ENCODE measurements around the gene CNTLN. TPM values are rescaled to one million over a fixed set of nuclear protein-coding genes. Genes with fewer than 3 reads are reported as not detected.

Gene CNTLN
- total and polyA plus RNA-seq, 2 of the 13 experiments (the other 11 are each of a cell fraction or from before 2014, with no cell fraction given), result 1.5 to 5.7 TPM

DNA sequence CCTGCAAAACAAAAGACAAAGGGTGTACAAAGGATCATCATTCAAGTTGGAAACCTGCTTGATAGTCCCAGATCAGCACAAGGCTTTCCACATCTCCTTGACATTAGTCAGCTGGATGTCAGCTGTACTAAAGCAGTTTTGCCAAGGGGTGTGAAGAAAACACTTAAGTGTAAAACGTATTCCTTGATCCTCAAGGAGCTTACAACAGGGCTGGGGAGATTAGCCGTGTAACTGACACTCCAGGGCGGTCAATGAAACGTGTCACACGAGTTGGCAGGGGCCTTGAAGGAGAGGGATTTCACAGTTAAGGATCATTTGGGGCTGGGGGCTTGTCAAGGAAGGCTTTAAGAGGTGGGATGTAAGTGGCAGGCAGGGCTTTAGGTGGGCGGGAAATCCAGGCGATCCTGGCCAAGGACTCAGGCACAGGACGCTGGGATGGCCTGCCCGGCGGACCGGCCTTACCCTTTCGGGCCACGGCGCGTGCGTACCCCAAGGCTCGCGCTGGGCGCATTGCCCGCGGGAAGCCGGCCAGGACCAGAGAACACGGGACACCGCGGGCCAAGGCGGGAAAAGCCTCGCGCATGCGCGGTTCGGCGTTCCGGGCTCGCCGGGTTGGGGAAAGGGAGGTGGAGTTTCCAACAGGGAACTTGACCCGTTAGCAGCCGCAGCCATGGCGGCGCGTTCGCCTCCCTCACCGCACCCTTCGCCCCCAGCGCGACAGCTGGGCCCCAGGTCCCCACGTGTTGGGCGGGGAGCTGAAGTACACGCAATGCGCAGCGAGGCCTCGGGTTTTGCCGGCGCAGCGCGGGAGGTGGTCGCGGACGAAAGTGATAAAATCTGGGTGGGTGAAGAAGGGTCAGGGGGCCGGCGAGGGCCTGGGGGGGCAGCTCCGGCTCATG, at the start of gene CNTLN (continued):
- TF ChIP-seq MIER3 (CRISPR knock-in tag; IDR thresholded peaks at IDR 0.05; ENCODE audit: borderline replicate concordance) (no peak), MED1 (CRISPR knock-in tag; IDR thresholded peaks at IDR 0.05) (no peak; the same call in 1 of the 2 replicates), SKI (IDR thresholded peaks at IDR 0.05; ENCODE audit: partially characterized antibody) (no peak), POLR2A (IDR thresholded peaks at IDR 0.05; ENCODE audit: insufficient read depth in 1 of 2, low read depth in 2 of 2, low read length in 2 of 2) (peak; percentile 76 to 85), TBX2 (CRISPR knock-in tag; IDR thresholded peaks at IDR 0.05; ENCODE audit: borderline replicate concordance) (peak; percentile 60; the same call in 1 of the 2 replicates), RXRA (CRISPR knock-in tag; IDR thresholded peaks at IDR 0.05) (0 out of 2 replicates have a peak, but pooled peaks have one; percentile 13), EHMT2 (IDR thresholded peaks at IDR 0.05; ENCODE audit: borderline replicate concordance, low read depth, low read length) (no peak)
- TF ChIP-seq, protein P1, sequence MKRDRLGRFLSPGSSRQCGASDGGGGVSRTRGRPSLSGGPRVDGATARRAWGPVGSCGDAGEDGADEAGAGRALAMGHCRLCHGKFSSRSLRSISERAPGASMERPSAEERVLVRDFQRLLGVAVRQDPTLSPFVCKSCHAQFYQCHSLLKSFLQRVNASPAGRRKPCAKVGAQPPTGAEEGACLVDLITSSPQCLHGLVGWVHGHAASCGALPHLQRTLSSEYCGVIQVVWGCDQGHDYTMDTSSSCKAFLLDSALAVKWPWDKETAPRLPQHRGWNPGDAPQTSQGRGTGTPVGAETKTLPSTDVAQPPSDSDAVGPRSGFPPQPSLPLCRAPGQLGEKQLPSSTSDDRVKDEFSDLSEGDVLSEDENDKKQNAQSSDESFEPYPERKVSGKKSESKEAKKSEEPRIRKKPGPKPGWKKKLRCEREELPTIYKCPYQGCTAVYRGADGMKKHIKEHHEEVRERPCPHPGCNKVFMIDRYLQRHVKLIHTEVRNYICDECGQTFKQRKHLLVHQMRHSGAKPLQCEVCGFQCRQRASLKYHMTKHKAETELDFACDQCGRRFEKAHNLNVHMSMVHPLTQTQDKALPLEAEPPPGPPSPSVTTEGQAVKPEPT (CRISPR knock-in tag; IDR thresholded peaks at IDR 0.05; ENCODE audit: low read depth), result 0 out of 2 replicates have a peak, but pooled peaks have one; percentile 50
- TF ChIP-seq, protein P2, sequence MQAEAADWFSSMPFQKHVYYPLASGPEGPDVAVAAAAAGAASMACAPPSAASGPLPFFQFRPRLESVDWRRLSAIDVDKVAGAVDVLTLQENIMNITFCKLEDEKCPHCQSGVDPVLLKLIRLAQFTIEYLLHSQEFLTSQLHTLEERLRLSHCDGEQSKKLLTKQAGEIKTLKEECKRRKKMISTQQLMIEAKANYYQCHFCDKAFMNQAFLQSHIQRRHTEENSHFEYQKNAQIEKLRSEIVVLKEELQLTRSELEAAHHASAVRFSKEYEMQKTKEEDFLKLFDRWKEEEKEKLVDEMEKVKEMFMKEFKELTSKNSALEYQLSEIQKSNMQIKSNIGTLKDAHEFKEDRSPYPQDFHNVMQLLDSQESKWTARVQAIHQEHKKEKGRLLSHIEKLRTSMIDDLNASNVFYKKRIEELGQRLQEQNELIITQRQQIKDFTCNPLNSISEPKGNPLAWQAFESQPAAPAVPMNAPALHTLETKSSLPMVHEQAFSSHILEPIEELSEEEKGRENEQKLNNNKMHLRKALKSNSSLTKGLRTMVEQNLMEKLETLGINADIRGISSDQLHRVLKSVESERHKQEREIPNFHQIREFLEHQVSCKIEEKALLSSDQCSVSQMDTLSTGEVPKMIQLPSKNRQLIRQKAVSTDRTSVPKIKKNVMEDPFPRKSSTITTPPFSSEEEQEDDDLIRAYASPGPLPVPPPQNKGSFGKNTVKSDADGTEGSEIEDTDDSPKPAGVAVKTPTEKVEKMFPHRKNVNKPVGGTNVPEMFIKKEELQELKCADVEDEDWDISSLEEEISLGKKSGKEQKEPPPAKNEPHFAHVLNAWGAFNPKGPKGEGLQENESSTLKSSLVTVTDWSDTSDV (CRISPR knock-in tag; IDR thresholded peaks at IDR 0.05), result no peak; the same call in 1 of the 2 replicates
- TF ChIP-seq, protein P3, sequence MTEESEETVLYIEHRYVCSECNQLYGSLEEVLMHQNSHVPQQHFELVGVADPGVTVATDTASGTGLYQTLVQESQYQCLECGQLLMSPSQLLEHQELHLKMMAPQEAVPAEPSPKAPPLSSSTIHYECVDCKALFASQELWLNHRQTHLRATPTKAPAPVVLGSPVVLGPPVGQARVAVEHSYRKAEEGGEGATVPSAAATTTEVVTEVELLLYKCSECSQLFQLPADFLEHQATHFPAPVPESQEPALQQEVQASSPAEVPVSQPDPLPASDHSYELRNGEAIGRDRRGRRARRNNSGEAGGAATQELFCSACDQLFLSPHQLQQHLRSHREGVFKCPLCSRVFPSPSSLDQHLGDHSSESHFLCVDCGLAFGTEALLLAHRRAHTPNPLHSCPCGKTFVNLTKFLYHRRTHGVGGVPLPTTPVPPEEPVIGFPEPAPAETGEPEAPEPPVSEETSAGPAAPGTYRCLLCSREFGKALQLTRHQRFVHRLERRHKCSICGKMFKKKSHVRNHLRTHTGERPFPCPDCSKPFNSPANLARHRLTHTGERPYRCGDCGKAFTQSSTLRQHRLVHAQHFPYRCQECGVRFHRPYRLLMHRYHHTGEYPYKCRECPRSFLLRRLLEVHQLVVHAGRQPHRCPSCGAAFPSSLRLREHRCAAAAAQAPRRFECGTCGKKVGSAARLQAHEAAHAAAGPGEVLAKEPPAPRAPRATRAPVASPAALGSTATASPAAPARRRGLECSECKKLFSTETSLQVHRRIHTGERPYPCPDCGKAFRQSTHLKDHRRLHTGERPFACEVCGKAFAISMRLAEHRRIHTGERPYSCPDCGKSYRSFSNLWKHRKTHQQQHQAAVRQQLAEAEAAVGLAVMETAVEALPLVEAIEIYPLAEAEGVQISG (CRISPR knock-in tag; IDR thresholded peaks at IDR 0.05), result peak; percentile 37
- TF ChIP-seq, protein P4, sequence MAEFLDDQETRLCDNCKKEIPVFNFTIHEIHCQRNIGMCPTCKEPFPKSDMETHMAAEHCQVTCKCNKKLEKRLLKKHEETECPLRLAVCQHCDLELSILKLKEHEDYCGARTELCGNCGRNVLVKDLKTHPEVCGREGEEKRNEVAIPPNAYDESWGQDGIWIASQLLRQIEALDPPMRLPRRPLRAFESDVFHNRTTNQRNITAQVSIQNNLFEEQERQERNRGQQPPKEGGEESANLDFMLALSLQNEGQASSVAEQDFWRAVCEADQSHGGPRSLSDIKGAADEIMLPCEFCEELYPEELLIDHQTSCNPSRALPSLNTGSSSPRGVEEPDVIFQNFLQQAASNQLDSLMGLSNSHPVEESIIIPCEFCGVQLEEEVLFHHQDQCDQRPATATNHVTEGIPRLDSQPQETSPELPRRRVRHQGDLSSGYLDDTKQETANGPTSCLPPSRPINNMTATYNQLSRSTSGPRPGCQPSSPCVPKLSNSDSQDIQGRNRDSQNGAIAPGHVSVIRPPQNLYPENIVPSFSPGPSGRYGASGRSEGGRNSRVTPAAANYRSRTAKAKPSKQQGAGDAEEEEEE (CRISPR knock-in tag; IDR thresholded peaks at IDR 0.05; ENCODE audit: borderline replicate concordance), result no peak
- TF ChIP-seq, protein P5, sequence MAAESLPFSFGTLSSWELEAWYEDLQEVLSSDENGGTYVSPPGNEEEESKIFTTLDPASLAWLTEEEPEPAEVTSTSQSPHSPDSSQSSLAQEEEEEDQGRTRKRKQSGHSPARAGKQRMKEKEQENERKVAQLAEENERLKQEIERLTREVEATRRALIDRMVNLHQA (CRISPR knock-in tag; IDR thresholded peaks at IDR 0.05), result no peak
- TF ChIP-seq, protein P6, sequence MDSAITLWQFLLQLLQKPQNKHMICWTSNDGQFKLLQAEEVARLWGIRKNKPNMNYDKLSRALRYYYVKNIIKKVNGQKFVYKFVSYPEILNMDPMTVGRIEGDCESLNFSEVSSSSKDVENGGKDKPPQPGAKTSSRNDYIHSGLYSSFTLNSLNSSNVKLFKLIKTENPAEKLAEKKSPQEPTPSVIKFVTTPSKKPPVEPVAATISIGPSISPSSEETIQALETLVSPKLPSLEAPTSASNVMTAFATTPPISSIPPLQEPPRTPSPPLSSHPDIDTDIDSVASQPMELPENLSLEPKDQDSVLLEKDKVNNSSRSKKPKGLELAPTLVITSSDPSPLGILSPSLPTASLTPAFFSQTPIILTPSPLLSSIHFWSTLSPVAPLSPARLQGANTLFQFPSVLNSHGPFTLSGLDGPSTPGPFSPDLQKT (CRISPR knock-in tag; IDR thresholded peaks at IDR 0.05; ENCODE audit: borderline replicate concordance), result no peak
- TF ChIP-seq, protein P7, sequence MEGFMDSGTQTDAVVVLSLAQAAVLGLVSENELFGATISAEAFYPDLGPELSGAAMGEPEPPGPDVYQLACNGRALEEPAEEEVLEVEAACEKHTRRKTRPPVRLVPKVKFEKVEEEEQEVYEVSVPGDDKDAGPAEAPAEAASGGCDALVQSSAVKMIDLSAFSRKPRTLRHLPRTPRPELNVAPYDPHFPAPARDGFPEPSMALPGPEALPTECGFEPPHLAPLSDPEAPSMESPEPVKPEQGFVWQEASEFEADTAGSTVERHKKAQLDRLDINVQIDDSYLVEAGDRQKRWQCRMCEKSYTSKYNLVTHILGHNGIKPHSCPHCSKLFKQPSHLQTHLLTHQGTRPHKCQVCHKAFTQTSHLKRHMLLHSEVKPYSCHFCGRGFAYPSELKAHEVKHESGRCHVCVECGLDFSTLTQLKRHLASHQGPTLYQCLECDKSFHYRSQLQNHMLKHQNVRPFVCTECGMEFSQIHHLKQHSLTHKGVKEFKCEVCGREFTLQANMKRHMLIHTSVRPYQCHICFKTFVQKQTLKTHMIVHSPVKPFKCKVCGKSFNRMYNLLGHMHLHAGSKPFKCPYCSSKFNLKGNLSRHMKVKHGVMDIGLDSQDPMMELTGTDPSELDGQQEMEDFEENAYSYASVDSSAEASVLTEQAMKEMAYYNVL (CRISPR knock-in tag; IDR thresholded peaks at IDR 0.05; ENCODE audit: borderline replicate concordance), result no peak
